WTC11 (cell line): ENCODE data around the gene SPRY2. TPM values are rescaled to one million over a fixed set of nuclear protein-coding genes. Genes with fewer than 3 reads are reported as not detected.

Experiments
- ATAC-seq: fragments of 200-7000 bp; cut with Tn5 transposase; 2 replicates; pipeline ENCODE4 v1.10.0; 2021; ENCODE audit warnings: mild to moderate bottlenecking, moderate library complexity
- CTCF ChIA-PET: fragments of 300-600 bp; sonication (Branson Sonifier 250); formaldehyde crosslinking; loops from one replicate; lab custom pipeline; 2021; ENCODE audit warnings: antibody characterized with exemption; lab: Charles Lee
- POLR2A ChIA-PET: fragments of 350-600 bp; sonication (Branson Sonifier 250); formaldehyde crosslinking; loops from one replicate; lab custom pipeline; 2021; ENCODE audit warnings: antibody characterized with exemption; lab: Charles Lee
- DNase-seq: peaks from one replicate; pipeline ENCODE4 v3.0.0; 2021; ENCODE audit warnings: low spot score
- H3K27ac Mint-ChIP-seq: 2 replicates; pipeline ENCODE4 v1.8.0; 2021; ENCODE audit warnings: mixed read lengths
- H3K27me3 Mint-ChIP-seq: 2 replicates; pipeline ENCODE4 v1.8.0; 2021; ENCODE audit warnings: low read depth, mild to moderate bottlenecking, moderate library complexity, mixed read lengths
- H3K36me3 Mint-ChIP-seq: 2 replicates; pipeline ENCODE4 v1.8.0; 2021; ENCODE audit warnings: mixed read lengths
- H3K4me1 Mint-ChIP-seq: 2 replicates; pipeline ENCODE4 v1.8.0; 2022; ENCODE audit warnings: mixed read lengths
- H3K4me3 Mint-ChIP-seq: 2 replicates; pipeline ENCODE4 v1.8.0; 2021; ENCODE audit warnings: mild to moderate bottlenecking, moderate library complexity, mixed read lengths
- H3K9me3 Mint-ChIP-seq: 2 replicates; pipeline ENCODE4 v1.8.0; 2021; ENCODE audit warnings: mixed read lengths
- AR ChIP-seq: fragments of 250-450 bp; sonication (Bioruptor Pico); IDR thresholded peaks from 2 replicates; pipeline ENCODE4 v1.9.0; 2021; ENCODE audit warnings: mild to moderate bottlenecking
- CBFB ChIP-seq: sonication (generic); formaldehyde crosslinking; IDR thresholded peaks from 2 replicates; pipeline ENCODE4 v1.8.1; 2022; ENCODE audit warnings: mild to moderate bottlenecking, low read depth, missing genetic modification reagents
- CDX4 ChIP-seq: fragments of 250-450 bp; sonication (Bioruptor Pico); IDR thresholded peaks from 2 replicates; pipeline ENCODE4 v1.9.0; 2021; ENCODE audit warnings: moderate library complexity, mild to moderate bottlenecking, inconsistent platforms, borderline replicate concordance
- CREM ChIP-seq: sonication (generic); formaldehyde crosslinking; IDR thresholded peaks from 2 replicates; pipeline ENCODE4 v1.8.1; 2022; ENCODE audit warnings: mild to moderate bottlenecking, missing genetic modification reagents, moderate library complexity
- E2F1 ChIP-seq: sonication (generic); formaldehyde crosslinking; IDR thresholded peaks from 2 replicates; pipeline ENCODE4 v1.8.0; 2022; ENCODE audit warnings: mild to moderate bottlenecking, missing genetic modification reagents
- E2F4 ChIP-seq: sonication (generic); formaldehyde crosslinking; IDR thresholded peaks from 2 replicates; pipeline ENCODE4 v1.8.1; 2022; ENCODE audit warnings: low read depth, mild to moderate bottlenecking, moderate library complexity, missing genetic modification reagents, borderline replicate concordance
- ESRRA ChIP-seq: sonication (generic); formaldehyde crosslinking; IDR thresholded peaks from 2 replicates; pipeline ENCODE4 v1.8.1; 2022; ENCODE audit warnings: mild to moderate bottlenecking, missing genetic modification reagents, borderline replicate concordance
- GABPB1 ChIP-seq: sonication (generic); formaldehyde crosslinking; IDR thresholded peaks from 2 replicates; pipeline ENCODE4 v1.8.1; 2023; ENCODE audit warnings: mild to moderate bottlenecking, missing genetic modification reagents
- GTF2I ChIP-seq: fragments of 250-450 bp; sonication (Bioruptor Pico); conservative IDR thresholded peaks from 2 replicates; pipeline ENCODE4 v1.4.0; 2021; ENCODE audit warnings: mild to moderate bottlenecking
- HMGA2 ChIP-seq: fragments of 250-450 bp; sonication (Bioruptor Pico); IDR thresholded peaks from 2 replicates; pipeline ENCODE4 v1.4.0; 2021; ENCODE audit warnings: mild to moderate bottlenecking, moderate library complexity
- JAZF1 ChIP-seq: fragments of 250-450 bp; sonication (Bioruptor Pico); IDR thresholded peaks from 2 replicates; pipeline ENCODE4 v1.9.0; 2021; ENCODE audit warnings: moderate library complexity, mild to moderate bottlenecking, inconsistent platforms
- JUN ChIP-seq: sonication (generic); formaldehyde crosslinking; IDR thresholded peaks from 2 replicates; pipeline ENCODE4 v1.8.0; 2023; ENCODE audit warnings: mild to moderate bottlenecking, missing genetic modification reagents
- MYBL2 ChIP-seq: sonication (generic); formaldehyde crosslinking; IDR thresholded peaks from 2 replicates; pipeline ENCODE4 v1.8.1; 2023; ENCODE audit warnings: mild to moderate bottlenecking, moderate library complexity, missing genetic modification reagents
- NFATC4 ChIP-seq: fragments of 250-450 bp; sonication (Bioruptor Pico); IDR thresholded peaks from 2 replicates; pipeline ENCODE4 v1.9.0; 2021; ENCODE audit warnings: mild to moderate bottlenecking
- NFYB ChIP-seq: sonication (generic); formaldehyde crosslinking; conservative IDR thresholded peaks from 2 replicates; pipeline ENCODE4 v1.8.0; 2022; ENCODE audit warnings: low read depth, missing genetic modification reagents
- NR3C1 ChIP-seq: sonication (generic); formaldehyde crosslinking; conservative IDR thresholded peaks from 2 replicates; pipeline ENCODE4 v1.8.1; 2023; ENCODE audit warnings: low read depth, mild to moderate bottlenecking, missing genetic modification reagents
- PRDM15 ChIP-seq: sonication (generic); formaldehyde crosslinking; IDR thresholded peaks from 2 replicates; pipeline ENCODE4 v1.8.0; 2022; ENCODE audit warnings: missing genetic modification reagents
- PRRX2 ChIP-seq: fragments of 250-450 bp; sonication (Bioruptor Pico); IDR thresholded peaks from 2 replicates; pipeline ENCODE4 v1.8.0; 2021; ENCODE audit warnings: mild to moderate bottlenecking
- TEAD4 ChIP-seq: sonication (generic); formaldehyde crosslinking; IDR thresholded peaks from 2 replicates; pipeline ENCODE4 v1.8.0; 2022; ENCODE audit warnings: mild to moderate bottlenecking, missing genetic modification reagents
- USF1 ChIP-seq: sonication (generic); formaldehyde crosslinking; IDR thresholded peaks from 2 replicates; pipeline ENCODE4 v1.8.0; 2022; ENCODE audit warnings: mild to moderate bottlenecking, missing genetic modification reagents
- ZNF121 ChIP-seq: sonication (generic); formaldehyde crosslinking; IDR thresholded peaks from 2 replicates; pipeline ENCODE4 v1.8.0; 2023; ENCODE audit warnings: missing genetic modification reagents
- ZNF232 ChIP-seq: sonication (generic); formaldehyde crosslinking; IDR thresholded peaks from 2 replicates; pipeline ENCODE4 v1.8.0; 2022; ENCODE audit warnings: mild to moderate bottlenecking, missing genetic modification reagents
- total RNA-seq: library from RNA; stranded (reverse); gene quantifications from 3 replicates; pipeline ENCODE4 v1.2.3, GENCODE V29; 2021

The SPRY2 gene
- total RNA-seq, 1 experiment from 2014 or later = 63.2 TPM

- TF ChIP-seq PRDM15 (CRISPR knock-in tag) (no peak), NFYB (CRISPR knock-in tag) (no peak)
These were observed 41.6 kb upstream of the SPRY2 start (continued) for GRCh38 chr13:80382576-80382975.

GRCh38 chr13:80379245-80379644, 38.3 kb upstream of the SPRY2 start:
- no peak for TF ChIP-seq NR3C1 (CRISPR knock-in tag)
- TF ChIP-seq NFATC4 = no peak
- TF ChIP-seq CREM (CRISPR knock-in tag) = no peak
- ATAC-seq (no peak), DNase-seq (no peak)
- CTCF ChIA-PET = no interaction called here
- POLR2A ChIA-PET = no interaction called here
- Mint-ChIP-seq H3K27ac (no peak overlapping the region), H3K4me3 (no peak overlapping the region), H3K27me3 (no peaks in the 10 kb centered on the region), H3K4me1 (0 out of 2 replicates have a peak, but pooled peaks cover 3% of the 10 kb centered on the region), H3K9me3 (peaks cover 11% of the 10 kb centered on the region), H3K36me3 (no peaks in the 10 kb centered on the region)

GRCh38 chr13:80376554-80376953, 35.6 kb upstream of the SPRY2 start:
- CTCF ChIA-PET = interaction anchor here (0.6 to 0.7 kb wide), 2 partner anchors 87 to 367 kb away, joined by 3 to 7 read pairs; no protein-coding TSS in a partner anchor
- ATAC-seq = no peak
- POLR2A ChIA-PET = no interaction called here

GRCh38 chr13:80374901-80375300, 34.0 kb upstream of the SPRY2 start:
- Mint-ChIP-seq H3K36me3 (no peaks in the 10 kb centered on the region), H3K9me3 (peaks cover 3% of the 10 kb centered on the region), H3K4me3 (no peak overlapping the region), H3K27ac (no peak overlapping the region), H3K27me3 (no peaks in the 10 kb centered on the region), H3K4me1 (0 out of 2 replicates have a peak, but pooled peaks cover 3% of the 10 kb centered on the region)
- ATAC-seq = no peak
- ChIA-PET POLR2A (no interaction called here), CTCF (interaction anchor here (0.7 kb wide), 1 partner anchor 400 kb away, joined by 3 read pairs; no protein-coding TSS in a partner anchor)
- DNase-seq = no peak
- TF ChIP-seq ZNF121 (CRISPR knock-in tag) (no peak), E2F1 (CRISPR knock-in tag) (no peak), CBFB (CRISPR knock-in tag) (no peak), NR3C1 (CRISPR knock-in tag) (no peak), USF1 (no peak), TEAD4 (no peak), ZNF232 (CRISPR knock-in tag) (no peak), JUN (CRISPR knock-in tag) (no peak), E2F4 (CRISPR knock-in tag) (no peak), AR (CRISPR knock-in tag) (no peak), CDX4 (CRISPR knock-in tag) (no peak), JAZF1 (no peak), GABPB1 (no peak), ESRRA (CRISPR knock-in tag) (no peak)

More at GRCh38 chr13:80376554-80376953, 35.6 kb upstream of the SPRY2 start:
- no peaks in the 10 kb centered on the region for H3K36me3 Mint-ChIP-seq
- peaks cover 8% of the 10 kb centered on the region for H3K9me3 Mint-ChIP-seq
- no peak for TF ChIP-seq PRRX2 (CRISPR knock-in tag)
- no peak for TF ChIP-seq GTF2I (CRISPR knock-in tag)
- TF ChIP-seq MYBL2 (CRISPR knock-in tag) = no peak
- TF ChIP-seq HMGA2 (CRISPR knock-in tag) = peak; percentile 92
- TF ChIP-seq, all 79 proteins: peak for 1
- Mint-ChIP-seq H3K27me3 (no peaks in the 10 kb centered on the region), H3K4me1 (0 out of 2 replicates have a peak, but pooled peaks cover 3% of the 10 kb centered on the region), H3K27ac (no peak overlapping the region), H3K4me3 (no peak overlapping the region)
- no peak for DNase-seq
